Uterus (tissue), 4 donors: ENCODE measurements around the gene ACTR3C. TPM values are rescaled to one million over a fixed set of nuclear protein-coding genes. Genes with fewer than 3 reads are reported as not detected.

Experiments used
- DNase-seq, 2 donors: peaks; one replicate each; pipeline ENCODE4 v3.0.0-alpha.2; 2019 to 2020
- H3K27ac ChIP-seq, 2 donors: fragments of 200-600 bp; sonication (generic); 1 replicate in 1 of 2; 2 replicates in 1 of 2; pipeline ENCODE4 v1.5.1; 2016 to 2018
- H3K27me3 ChIP-seq, 2 donors: fragments of 200-600 bp; sonication (generic); one replicate each; pipeline ENCODE4 v1.5.1; 2018 to 2019; ENCODE audit warnings: control low read depth in 1 of 2
- H3K36me3 ChIP-seq, 2 donors: fragments of 200-600 bp; sonication (generic); one replicate each; pipeline ENCODE4 v1.5.1; 2019; ENCODE audit warnings: control low read depth in 1 of 2
- H3K4me1 ChIP-seq, 2 donors: fragments of 200-600 bp; sonication (generic); one replicate each; pipeline ENCODE4 v1.5.1; 2018 to 2019; ENCODE audit warnings: control low read depth in 1 of 2
- H3K4me3 ChIP-seq, 2 donors: fragments of 200-600 bp; sonication (generic); 1 replicate in 1 of 2; 2 replicates in 1 of 2; pipeline ENCODE4 v1.5.1; 2018 to 2019; ENCODE audit warnings: mild to moderate bottlenecking in 1 of 2
- H3K9me3 ChIP-seq, 2 donors: fragments of 200-600 bp; sonication (generic); one replicate each; pipeline ENCODE4 v1.5.1; 2019; ENCODE audit warnings: control low read depth in 1 of 2
- POLR2A ChIP-seq, 2 donors: fragments of 450-650 bp; IDR thresholded peaks; one replicate each; pipeline ENCODE4 v1.6.1; 2016; ENCODE audit warnings: antibody characterized with exemption in 2 of 2, mild to moderate bottlenecking in 1 of 2, moderate library complexity in 1 of 2
- intact Hi-C: fragments of 100-400 bp; cut with DNase I; formaldehyde crosslinking; loops from one replicate; pipeline ENCODE4 v1.15.1; 2023; ENCODE audit warnings: low total_unique reads
- total RNA-seq, 4 donors: library from RNA; depleted of rRNA in 3 of 4; stranded (reverse); fragments of >200 nt in 3 of 4; gene quantifications; one replicate each; pipeline versions ENCODE4 v1.1.0 to v1.2.4, GENCODE V29; 2014 to 2023
- TF ChIP-seq, protein P1 (sequence below), 4 experiments: fragments of 200-600 bp in 2 of 4; fragments of 450-650 bp in 2 of 4; sonication (generic) in 2 of 4; IDR thresholded peaks; one replicate each; pipeline ENCODE4 v1.5.1; 2016 to 2019; ENCODE audit warnings: antibody characterized with exemption in 4 of 4, mild to moderate bottlenecking in 2 of 4, moderate library complexity in 1 of 4
- donor health status: DM: yes; HTN: yes; CAD: no.

Gene ACTR3C
- total RNA-seq, 4 donors from 2014 or later: 2.6 to 13.1 (median 10.3) TPM

DNA sequence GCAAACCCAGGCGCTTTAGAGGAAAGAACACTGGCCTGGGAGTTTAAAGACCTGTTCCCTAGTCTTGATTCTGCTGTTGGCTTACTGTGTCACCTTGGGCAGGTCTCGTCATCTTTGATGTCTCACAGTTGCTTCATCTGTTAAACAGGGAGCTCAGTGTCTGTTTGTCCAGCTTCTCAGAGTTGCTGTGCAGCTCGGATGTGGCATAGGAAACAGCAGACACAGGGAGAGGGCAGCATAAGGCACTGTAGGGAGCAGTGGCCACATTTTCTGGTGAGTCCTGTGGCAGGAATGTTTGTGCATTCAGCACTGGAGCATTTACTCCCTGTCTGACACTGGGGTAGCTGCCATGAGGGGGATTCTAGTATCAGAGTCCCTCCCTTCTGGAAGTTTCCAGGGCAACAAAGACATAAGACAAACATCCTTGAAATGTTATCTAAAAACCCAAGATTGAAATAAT, 47.3 kb upstream of the ACTR3C start:
- DNase-seq: no peak
- TF ChIP-seq POLR2A (IDR thresholded peaks at IDR 0.05): no peak
- TF ChIP-seq, protein P1, sequence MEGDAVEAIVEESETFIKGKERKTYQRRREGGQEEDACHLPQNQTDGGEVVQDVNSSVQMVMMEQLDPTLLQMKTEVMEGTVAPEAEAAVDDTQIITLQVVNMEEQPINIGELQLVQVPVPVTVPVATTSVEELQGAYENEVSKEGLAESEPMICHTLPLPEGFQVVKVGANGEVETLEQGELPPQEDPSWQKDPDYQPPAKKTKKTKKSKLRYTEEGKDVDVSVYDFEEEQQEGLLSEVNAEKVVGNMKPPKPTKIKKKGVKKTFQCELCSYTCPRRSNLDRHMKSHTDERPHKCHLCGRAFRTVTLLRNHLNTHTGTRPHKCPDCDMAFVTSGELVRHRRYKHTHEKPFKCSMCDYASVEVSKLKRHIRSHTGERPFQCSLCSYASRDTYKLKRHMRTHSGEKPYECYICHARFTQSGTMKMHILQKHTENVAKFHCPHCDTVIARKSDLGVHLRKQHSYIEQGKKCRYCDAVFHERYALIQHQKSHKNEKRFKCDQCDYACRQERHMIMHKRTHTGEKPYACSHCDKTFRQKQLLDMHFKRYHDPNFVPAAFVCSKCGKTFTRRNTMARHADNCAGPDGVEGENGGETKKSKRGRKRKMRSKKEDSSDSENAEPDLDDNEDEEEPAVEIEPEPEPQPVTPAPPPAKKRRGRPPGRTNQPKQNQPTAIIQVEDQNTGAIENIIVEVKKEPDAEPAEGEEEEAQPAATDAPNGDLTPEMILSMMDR (IDR thresholded peaks at IDR 0.05): no peak
- Histone ChIP-seq H3K9me3 (no peaks in the 10 kb centered on the region), H3K4me1 (peaks cover 0 to 10% of the 10 kb centered on the region in 2 donors), H3K36me3 (no peaks in the 10 kb centered on the region), H3K27ac (peak overlapping the region in 1 of 2 donors; percentile 92), H3K27me3 (no peaks in the 10 kb centered on the region), H3K4me3 (no peak overlapping the region)
- intact Hi-C loops: no loop called here

- Histone ChIP-seq H3K4me1 (peaks cover 0 to 10% of the 10 kb centered on the region in 2 donors), H3K4me3 (peak overlapping the region; percentile 57 to 83), H3K9me3 (no peaks in the 10 kb centered on the region), H3K27ac (peak overlapping the region; percentile 92 to 98), H3K36me3 (no peaks in the 10 kb centered on the region), H3K27me3 (no peaks in the 10 kb centered on the region)
- intact Hi-C loops: no loop called here
- DNase-seq: no peak
- TF ChIP-seq POLR2A (IDR thresholded peaks at IDR 0.05): no peak
- TF ChIP-seq, protein P1 (IDR thresholded peaks at IDR 0.05): no peak
These were observed 46.6 kb upstream of the ACTR3C start for GRCh38 chr7:150369748-150370501.

DNA sequence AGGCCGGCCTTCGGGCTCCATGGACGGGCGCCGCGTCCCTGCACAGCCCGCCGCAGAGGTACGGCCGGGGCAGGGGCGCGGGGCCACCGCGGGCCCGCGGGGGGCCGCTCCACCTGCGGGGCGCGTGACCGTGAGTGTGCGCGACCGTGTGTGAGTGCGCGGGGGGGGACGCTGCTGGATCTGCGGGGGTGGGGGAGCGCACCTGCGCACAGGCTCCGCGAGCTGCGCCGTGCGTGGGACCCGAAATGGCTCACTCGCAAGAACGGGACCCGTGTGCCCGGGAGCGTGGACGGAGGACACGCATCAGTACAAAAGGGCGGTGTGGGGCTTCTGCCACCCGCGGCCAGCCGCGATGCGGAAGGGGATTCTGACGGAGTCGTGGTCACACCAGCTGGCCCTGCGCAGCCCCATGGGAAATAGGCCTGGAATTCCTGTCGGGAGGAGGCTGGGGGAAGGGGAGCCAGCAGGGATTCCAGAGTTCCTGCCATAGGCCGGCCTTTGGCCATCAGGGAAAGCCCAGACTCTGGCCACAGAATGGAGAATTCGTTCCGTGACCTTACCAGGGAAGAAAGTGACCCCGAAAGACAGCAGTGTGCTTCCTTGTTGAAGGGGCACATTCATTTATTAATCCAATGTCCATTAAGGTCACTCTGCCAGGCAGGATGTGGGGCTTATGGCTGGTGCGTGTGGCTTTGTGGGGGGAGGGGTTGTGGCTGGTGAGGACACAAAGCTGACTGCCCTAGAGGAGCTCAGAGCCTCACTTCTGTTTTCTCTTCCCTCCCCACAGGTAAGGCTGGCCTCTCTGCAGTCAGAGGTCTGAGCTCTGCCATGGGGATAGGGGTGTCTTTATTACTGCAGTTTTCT, 45.8 kb upstream of the ACTR3C start:
- Histone ChIP-seq H3K4me1 (peaks cover 0 to 10% of the 10 kb centered on the region in 2 donors), H3K27ac (peak overlapping the region; percentile 92 to 98), H3K9me3 (no peaks in the 10 kb centered on the region), H3K4me3 (peak overlapping the region; percentile 57 to 83), H3K27me3 (no peaks in the 10 kb centered on the region), H3K36me3 (no peaks in the 10 kb centered on the region)
- DNase-seq: peak; percentile 56 to 58
- TF ChIP-seq POLR2A (IDR thresholded peaks at IDR 0.05): peak in 1 of 2 donors; percentile 41
- TF ChIP-seq, protein P1 (IDR thresholded peaks at IDR 0.05): no peak
- intact Hi-C loops: no loop called here

DNA sequence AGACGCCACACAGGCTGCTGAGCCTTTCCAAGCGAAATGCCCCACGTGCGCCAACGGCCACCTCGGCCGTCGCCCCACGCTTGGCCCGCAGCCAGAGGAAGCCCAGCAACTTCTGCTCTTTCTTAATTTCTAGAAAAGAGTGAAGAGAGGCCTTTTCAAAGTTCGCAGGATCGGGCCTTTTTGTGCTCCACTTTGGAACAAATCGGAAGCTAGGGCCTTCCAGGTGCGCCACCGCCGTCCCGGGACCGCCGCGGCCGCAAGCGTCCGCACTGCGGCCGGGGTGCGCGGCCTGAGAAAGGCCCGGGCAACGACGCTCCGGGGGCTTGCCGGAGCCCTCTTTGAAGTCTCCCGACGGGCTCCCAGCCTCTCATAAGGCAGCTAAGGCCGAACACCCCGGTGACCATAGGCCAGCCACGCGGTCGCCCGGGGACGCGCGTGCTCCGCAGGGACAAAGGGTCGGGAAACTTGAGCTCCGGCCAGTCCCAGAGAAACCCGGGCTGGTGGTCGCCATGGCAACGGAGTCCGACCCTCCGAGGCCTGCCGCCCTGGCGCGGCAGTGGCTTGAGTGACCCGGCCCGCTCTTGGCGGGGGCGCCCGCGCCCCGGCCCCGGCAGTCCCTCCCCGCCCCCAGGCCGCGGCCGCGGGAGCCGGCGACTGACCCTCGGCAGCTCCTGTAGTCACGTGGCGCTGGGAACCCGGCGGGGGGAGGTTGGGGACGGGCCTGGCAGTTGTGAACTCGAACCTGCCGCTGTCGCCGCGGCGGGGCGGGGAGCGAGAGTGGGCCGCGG, 44.9 kb upstream of the ACTR3C start, which contains the start of gene REPIN1:
TSS of gene REPIN1 (plus strand) at position 727 of the 788 bp plus-strand sequence. CDS start 890 bp downstream, outside the sequence.
- peak; percentile 36 to 77 for TF ChIP-seq POLR2A (IDR thresholded peaks at IDR 0.05)
- TF ChIP-seq, protein P1 (IDR thresholded peaks at IDR 0.05): peak in 1 of 4 experiments; percentile 27
- peak within 1 kb of the TSS; percentile 57 to 83 for H3K4me3 ChIP-seq
- H3K4me1 ChIP-seq: peaks cover 0 to 10% of the 10 kb centered on the region in 2 donors
- no peaks in the 10 kb centered on the region for H3K9me3 ChIP-seq
- peak; percentile 90 to 92 for DNase-seq
- no peaks in the 10 kb centered on the region for H3K27me3 ChIP-seq
- intact Hi-C loops: no loop called here
- no peaks in the 10 kb centered on the region for H3K36me3 ChIP-seq
- peak within 1 kb of the TSS; percentile 92 to 98 for H3K27ac ChIP-seq
